HepG2 (cell line): Measurements from ENCODE around the gene SPRED2. TPM values are rescaled to one million over a fixed set of nuclear protein-coding genes. Genes with fewer than 3 reads are reported as not detected.

Experiments
- ARID5B ChIP-seq: IDR thresholded peaks from 2 replicates; pipeline ENCODE4 v1.4.0; 2020; ENCODE audit warnings: mild to moderate bottlenecking, missing genetic modification reagents
- ATF7 ChIP-seq, 2 experiments: fragments of 450-650 bp in 1 of 2; sonication (generic) in 1 of 2; formaldehyde crosslinking in 1 of 2; IDR thresholded peaks; 2 replicates each; pipeline versions ENCODE4 v1.4.0 to v1.6.1; 2016 to 2020; ENCODE audit warnings: antibody characterized with exemption in 1 of 2, mild to moderate bottlenecking in 1 of 2, missing genetic modification reagents in 1 of 2
- PLSCR1 ChIP-seq: sonication (generic); formaldehyde crosslinking; IDR thresholded peaks from 2 replicates; pipeline ENCODE4 v1.5.0; 2020; ENCODE audit warnings: missing genetic modification reagents, mild to moderate bottlenecking, borderline replicate concordance
- POLR2A ChIP-seq, 2 experiments: IDR thresholded peaks; 2 replicates each; pipeline ENCODE4 v1.6.1; 2011; ENCODE audit warnings: low read depth in 2 of 2, low read length in 2 of 2, mild to moderate bottlenecking in 1 of 2, moderate library complexity in 1 of 2; ENCODE audit not compliant: insufficient read depth in 1 of 2
- PRDM10 ChIP-seq: sonication (generic); formaldehyde crosslinking; IDR thresholded peaks from 2 replicates; pipeline ENCODE4 v1.4.0; 2020; ENCODE audit warnings: low read depth, missing genetic modification reagents
- RFXANK ChIP-seq: IDR thresholded peaks from 2 replicates; pipeline ENCODE4 v1.6.1; 2016
- SNRNP70 ChIP-seq: fragments of 200-400 bp; formaldehyde crosslinking; IDR thresholded peaks from 2 replicates; pipeline ENCODE4 v1.6.1; 2017; ENCODE audit warnings: mild to moderate bottlenecking, low read depth, low read length, moderate library complexity
- TCF12 ChIP-seq, 2 experiments: fragments of 450-650 bp in 1 of 2; sonication (generic) in 1 of 2; formaldehyde crosslinking in 1 of 2; IDR thresholded peaks; 2 replicates each; pipeline versions ENCODE4 v1.6.1 to v1.8.0; 2017 to 2022; ENCODE audit warnings: antibody characterized with exemption in 1 of 2, mild to moderate bottlenecking in 1 of 2, missing genetic modification reagents in 1 of 2, moderate library complexity in 1 of 2
- THYN1 ChIP-seq: sonication (generic); formaldehyde crosslinking; IDR thresholded peaks from 2 replicates; pipeline ENCODE4 v1.8.1; 2023; ENCODE audit warnings: low read depth, mild to moderate bottlenecking, moderate library complexity, missing genetic modification reagents, borderline replicate concordance
- ZMYM2 ChIP-seq: sonication (generic); formaldehyde crosslinking; IDR thresholded peaks from 2 replicates; pipeline ENCODE4 v1.8.0; 2022; ENCODE audit warnings: mild to moderate bottlenecking, missing genetic modification reagents
- ZNF205 ChIP-seq: IDR thresholded peaks from 2 replicates; pipeline ENCODE4 v1.6.1; 2018; ENCODE audit warnings: missing biosample characterization, missing genetic modification reagents
- ZNF766 ChIP-seq: sonication (generic); formaldehyde crosslinking; IDR thresholded peaks from 2 replicates; pipeline ENCODE4 v1.5.0; 2020; ENCODE audit warnings: missing genetic modification reagents, borderline replicate concordance
- ZNF781 ChIP-seq: sonication (generic); formaldehyde crosslinking; IDR thresholded peaks from 2 replicates; pipeline ENCODE4 v1.5.1; 2020; ENCODE audit warnings: borderline replicate concordance, mild to moderate bottlenecking, missing genetic modification reagents; ENCODE audit errors: not compliant biosample characterization
- ZSCAN29 ChIP-seq: sonication (generic); formaldehyde crosslinking; conservative IDR thresholded peaks from 2 replicates; pipeline ENCODE4 v1.4.0; 2020; ENCODE audit warnings: mild to moderate bottlenecking, missing genetic modification reagents
- ZSCAN30 ChIP-seq: sonication (generic); formaldehyde crosslinking; IDR thresholded peaks from 2 replicates; pipeline ENCODE4 v1.5.0; 2020; ENCODE audit warnings: mild to moderate bottlenecking, missing genetic modification reagents
- ZZZ3 ChIP-seq: sonication (generic); formaldehyde crosslinking; IDR thresholded peaks from 2 replicates; pipeline ENCODE4 v1.4.0; 2020; ENCODE audit warnings: missing genetic modification reagents, mild to moderate bottlenecking, borderline replicate concordance
- polyA plus RNA-seq, 8 experiments: library from polyadenylated mRNA; depleted of rRNA in 3 of 8; stranded (reverse) in 7 of 8; unstranded in 1 of 8; fragments of >200 nt; fragmentation: Illumina TruSeq in 4 of 8; extraction: Trizol in 4 of 8; gene quantifications; 2 replicates each; pipeline versions ENCODE4 v1.2.1 to v1.2.3, GENCODE V29; 2011 to 2016; ENCODE audit warnings: low read depth in 4 of 8, missing spikeins in 1 of 8, mixed read lengths in 1 of 8; ENCODE audit not compliant: insufficient read depth in 1 of 8
- total RNA-seq, 5 experiments: library from RNA; depleted of rRNA; stranded (reverse); fragments of >200 nt; fragmentation: Illumina TruSeq; extraction: Trizol; gene quantifications; 2 replicates each; pipeline ENCODE4 v1.2.3, GENCODE V29; 2016; ENCODE audit warnings: low read depth in 1 of 5
- TF ChIP-seq, protein P1 (sequence below): sonication (generic); formaldehyde crosslinking; IDR thresholded peaks from 2 replicates; pipeline ENCODE4 v1.5.1; 2020; ENCODE audit warnings: mild to moderate bottlenecking, missing genetic modification reagents, borderline replicate concordance

SPRED2 gene
- total and polyA plus RNA-seq, 2 of the 13 experiments (the other 11 are each of a cell fraction or from before 2014, with no cell fraction given), result 13.0 to 37.0 TPM

- TF ChIP-seq PRDM10 (peak; percentile 61; the same call in 1 of the 2 replicates), ZMYM2 (CRISPR knock-in tag) (peak; percentile 83; the same call in 1 of the 2 replicates), RFXANK (CRISPR knock-in tag) (no peak), TCF12 (IDR thresholded peaks at IDR 0.05) (no peak), TCF12 (CRISPR knock-in tag; IDR thresholded peaks at IDR 0.05) (no peak), ARID5B (CRISPR knock-in tag) (peak; percentile 84), ZNF205 (CRISPR knock-in tag) (no peak), POLR2A (IDR thresholded peaks at IDR 0.05; ENCODE audit: insufficient read depth in 1 of 2, low read depth in 2 of 2, low read length in 2 of 2) (no peak), ZNF781 (peak; percentile 34), THYN1 (CRISPR knock-in tag) (no peak), ZNF766 (CRISPR knock-in tag) (no peak), SNRNP70 (no peak), ATF7 (IDR thresholded peaks at IDR 0.05) (no peak), ATF7 (CRISPR knock-in tag; IDR thresholded peaks at IDR 0.05) (no peak), PLSCR1 (CRISPR knock-in tag) (no peak), ZZZ3 (CRISPR knock-in tag) (no peak), ZSCAN30 (CRISPR knock-in tag) (no peak), ZSCAN29 (CRISPR knock-in tag) (no peak)
- TF ChIP-seq, protein P1, sequence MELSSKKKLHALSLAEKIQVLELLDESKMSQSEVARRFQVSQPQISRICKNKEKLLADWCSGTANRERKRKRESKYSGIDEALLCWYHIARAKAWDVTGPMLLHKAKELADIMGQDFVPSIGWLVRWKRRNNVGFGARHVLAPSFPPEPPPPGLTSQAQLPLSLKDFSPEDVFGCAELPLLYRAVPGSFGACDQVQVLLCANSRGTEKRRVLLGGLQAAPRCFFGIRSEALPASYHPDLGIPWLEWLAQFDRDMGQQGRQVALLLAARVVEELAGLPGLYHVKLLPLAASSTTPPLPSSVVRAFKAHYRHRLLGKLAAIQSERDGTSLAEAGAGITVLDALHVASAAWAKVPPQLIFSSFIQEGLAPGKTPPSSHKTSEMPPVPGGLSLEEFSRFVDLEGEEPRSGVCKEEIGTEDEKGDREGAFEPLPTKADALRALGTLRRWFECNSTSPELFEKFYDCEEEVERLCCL (CRISPR knock-in tag), result 0 out of 2 replicates have a peak, but pooled peaks have one; percentile 25
Measured at GRCh38 chr2:65379721-65380171, 52.7 kb downstream of the SPRED2 start (continued).
